Cardiac septum (tissue), 1 donor: Measurements from ENCODE around the gene RGN. TPM values are rescaled to one million over a fixed set of nuclear protein-coding genes. Genes with fewer than 3 reads are reported as not detected.
"Not testable (repeated sequence)": the region's sequence is repeated elsewhere in the genome, so short reads cannot be mapped to it uniquely, and the experiment has no call there.

Experiments
- DNase-seq: peaks from one replicate; pipeline ENCODE4 v3.0.0-alpha.2; 2020; ENCODE audit warnings: low spot score
- intact Hi-C: fragments of 100-400 bp; cut with DNase I; formaldehyde crosslinking; loops from one replicate; pipeline ENCODE4 v1.14.0; 2022
- total RNA-seq: library from RNA; stranded (reverse); fragmentation: NEBNext Ultra II Directional; extraction: Animal tissue kit (Norgen Biotek cat#: 25700); gene quantifications from one replicate; pipeline ENCODE4 v1.2.1, GENCODE V29; 2021
- donor health status: DM: no; HTN: no; CAD: no.

Gene RGN
- total RNA-seq, 1 donor from 2014 or later, result 17.1 TPM

DNA sequence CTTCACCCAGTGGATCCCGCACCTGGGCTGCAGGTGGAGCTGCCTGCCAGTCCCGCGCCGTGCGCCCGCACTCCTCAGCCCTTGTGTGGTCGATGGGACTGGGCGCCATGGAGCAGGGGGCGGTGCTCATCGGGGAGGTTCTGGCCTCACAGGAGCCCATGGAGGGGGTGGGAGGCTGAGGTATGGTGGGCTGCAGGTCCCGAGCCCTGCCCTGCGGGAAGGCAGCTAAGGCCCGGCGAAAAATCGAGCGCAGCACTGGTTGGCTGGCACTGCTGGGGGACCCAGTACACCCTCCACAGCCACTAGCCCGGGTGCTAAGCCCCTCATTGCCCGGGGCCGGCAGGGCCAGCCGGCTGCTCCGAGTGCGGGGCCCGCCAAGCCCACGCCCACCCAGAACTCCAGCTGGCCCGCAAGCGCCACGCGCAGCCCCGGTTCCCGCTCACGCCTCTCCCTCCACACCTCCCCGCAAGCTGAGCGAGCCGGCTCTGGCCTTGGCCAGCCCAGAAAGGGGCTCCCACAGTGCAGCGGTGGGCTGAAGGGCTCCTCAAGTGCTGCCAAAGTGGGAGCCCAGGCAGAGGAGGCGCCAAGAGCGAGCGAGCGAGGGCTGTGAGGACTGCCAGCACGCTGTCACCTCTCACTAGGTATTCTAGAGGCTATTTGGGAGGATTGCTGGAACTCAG, 32.8 kb downstream of the RGN start:
- intact Hi-C loops, DNase-seq: not testable (repeated sequence)

DNA sequence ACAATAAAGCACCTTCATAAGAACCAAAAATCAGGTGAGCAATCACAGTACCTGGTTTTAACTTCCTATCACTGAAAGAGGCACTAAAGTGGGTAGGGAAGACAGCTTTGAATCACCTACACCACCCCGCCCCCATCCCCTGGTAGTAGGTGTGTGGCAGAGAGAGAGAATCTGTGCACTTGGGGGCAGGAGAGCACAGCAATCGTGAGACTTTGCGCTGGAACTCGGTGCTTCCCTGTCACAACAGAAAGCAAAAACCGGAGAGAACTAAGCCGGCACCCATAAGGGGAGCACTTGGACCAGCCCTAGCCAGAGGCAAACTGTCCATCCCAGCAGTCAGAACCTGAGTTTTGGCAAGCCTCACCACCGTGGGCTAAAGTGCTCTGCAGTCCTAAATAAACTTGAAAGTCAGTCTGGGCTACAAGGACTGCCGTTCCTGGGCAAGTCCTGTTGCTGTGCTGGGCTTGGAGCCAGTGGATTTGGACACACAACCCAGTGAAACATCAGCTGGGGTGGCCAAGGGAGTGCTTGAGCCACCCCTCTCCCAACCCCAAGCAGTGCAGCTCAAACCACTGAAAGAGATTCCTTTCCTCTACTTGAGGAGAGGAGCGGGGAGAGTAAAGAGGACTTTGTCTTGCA, 34.2 kb downstream of the RGN start:
- intact Hi-C loops, result no loop called here
- no peak for DNase-seq

DNA sequence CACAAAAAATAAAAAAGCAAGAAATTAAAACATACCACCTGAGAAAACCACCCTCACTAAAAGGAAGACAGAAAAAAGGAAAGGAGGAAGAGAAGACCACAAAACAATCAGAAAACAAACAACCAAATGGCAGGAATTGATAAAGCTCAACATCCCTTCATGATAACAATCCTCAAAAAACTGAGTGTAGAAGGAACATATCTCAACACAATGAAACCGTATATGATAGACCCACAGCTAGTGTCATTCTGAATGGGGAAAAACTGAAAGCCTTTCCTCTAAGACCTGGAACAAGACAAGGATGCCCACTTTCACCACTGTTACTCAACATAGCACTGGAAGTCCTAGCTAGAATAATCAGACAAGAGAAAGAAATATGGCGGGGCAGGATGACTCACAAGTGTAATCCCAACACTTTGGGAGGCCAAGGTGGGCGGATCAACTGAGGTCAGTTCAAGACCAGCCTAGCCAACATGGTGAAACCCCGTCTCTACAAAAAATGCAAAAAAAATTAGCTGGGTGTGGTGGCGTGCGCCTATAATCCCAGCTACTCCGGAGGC, 38.4 kb downstream of the RGN start:
- intact Hi-C loops, result not testable (repeated sequence)

DNA sequence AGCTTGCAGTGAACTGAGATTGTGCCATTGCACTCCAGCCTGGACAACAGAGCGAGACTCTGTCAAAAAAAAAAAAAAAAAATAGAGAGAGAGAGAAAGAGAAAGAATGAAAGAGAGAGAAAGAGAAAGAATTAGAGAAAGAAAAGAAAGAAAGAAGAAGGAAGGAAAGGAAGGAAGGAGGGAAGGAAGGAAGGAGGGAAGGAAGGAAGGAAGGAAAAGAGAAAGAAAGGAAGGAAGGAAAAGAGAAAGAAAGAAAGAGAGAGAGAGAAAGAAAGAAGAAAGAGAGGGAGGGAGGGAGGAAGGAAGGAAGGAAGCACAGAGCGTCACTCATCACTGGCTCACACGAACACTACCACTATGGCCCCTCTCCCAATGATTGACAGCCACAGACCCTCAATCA, 46.2 kb downstream of the RGN start:
- intact Hi-C loops, DNase-seq: not testable (repeated sequence)

More for the DNA sequence above, 38.4 kb downstream of the RGN start:
- not testable (repeated sequence) for DNase-seq

DNA sequence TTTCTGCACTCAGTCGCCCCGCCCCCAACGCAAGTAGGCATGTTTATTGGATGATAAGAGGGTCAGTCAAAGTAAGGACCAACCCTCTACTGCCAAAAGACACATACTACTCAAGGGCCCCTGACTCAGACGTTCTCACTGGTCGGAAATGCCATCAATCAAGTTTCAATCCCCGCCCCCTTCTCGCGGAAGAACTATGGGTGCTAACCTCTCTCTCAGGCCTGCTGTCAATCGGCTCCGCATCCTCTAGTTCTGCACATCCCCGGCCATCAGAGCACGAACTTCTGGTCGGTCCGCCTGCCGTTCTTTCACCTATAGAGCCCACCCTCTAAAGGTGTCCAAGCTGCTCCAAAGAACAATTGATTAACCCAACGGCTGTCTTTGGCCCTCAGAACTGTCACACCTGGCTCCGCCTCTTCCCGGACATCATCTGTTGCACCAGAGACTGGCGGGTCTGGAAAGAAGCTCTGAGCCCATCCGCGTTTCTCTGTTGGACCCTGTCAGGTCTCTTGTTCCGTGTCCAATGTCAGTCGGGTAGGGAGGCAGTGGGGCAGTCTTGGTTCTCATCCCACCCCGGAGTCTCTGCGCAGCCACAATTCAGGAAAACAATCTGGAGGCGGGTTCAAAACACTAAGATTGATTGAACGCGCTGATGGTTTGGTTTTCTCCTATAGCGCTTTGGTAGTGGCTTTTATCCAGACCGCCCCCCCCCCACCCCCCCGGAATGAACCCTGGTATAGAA, 51.1 kb downstream of the RGN start:
- DNase-seq, result peak; percentile 93
- intact Hi-C loops, result no loop called here

DNA sequence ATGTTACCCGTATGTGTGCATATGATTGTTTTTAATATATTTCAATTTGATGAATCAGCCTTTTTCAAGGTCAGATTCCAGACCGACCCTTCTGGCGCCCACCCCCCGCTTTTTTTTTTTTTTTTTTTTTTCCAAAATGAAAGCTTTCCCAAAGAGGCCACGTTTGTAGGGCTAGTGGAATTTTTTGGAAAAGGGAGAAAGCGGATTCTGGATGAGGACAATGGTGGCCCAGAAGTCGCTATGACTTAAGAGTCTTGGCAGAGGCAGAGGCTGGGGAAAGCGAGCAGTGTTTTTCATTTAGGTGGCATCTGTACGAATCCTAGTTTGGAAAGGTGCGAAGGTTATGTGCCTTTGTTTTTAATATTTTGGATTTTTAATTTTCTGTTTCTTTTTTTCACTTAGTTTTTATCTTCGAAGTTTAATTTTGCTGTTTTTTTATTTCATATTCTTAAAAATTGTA, 51.7 kb downstream of the RGN start:
- no peak for DNase-seq
- intact Hi-C loops, result no loop called here

DNA sequence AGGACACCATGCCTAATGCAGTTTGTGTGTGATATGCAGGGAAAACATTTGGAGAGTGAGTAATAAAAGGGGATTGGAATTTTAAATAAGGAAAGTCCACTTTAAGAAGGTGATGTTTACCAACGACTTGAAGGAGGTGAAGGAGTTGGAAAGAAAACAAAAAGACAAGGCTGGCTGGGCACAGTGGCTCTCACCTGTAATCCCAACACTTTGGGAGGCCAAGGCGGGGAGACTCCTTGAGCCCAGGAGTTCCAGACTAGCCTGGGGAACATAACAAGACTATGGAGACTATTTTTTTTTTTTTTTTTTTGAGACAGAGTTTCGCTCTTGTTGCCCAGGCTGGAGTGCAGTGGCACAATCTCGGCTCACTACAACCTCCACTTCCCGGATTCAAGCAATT, 55.2 kb downstream of the RGN start:
- DNase-seq, result no peak
- intact Hi-C loops, result no loop called here

DNA sequence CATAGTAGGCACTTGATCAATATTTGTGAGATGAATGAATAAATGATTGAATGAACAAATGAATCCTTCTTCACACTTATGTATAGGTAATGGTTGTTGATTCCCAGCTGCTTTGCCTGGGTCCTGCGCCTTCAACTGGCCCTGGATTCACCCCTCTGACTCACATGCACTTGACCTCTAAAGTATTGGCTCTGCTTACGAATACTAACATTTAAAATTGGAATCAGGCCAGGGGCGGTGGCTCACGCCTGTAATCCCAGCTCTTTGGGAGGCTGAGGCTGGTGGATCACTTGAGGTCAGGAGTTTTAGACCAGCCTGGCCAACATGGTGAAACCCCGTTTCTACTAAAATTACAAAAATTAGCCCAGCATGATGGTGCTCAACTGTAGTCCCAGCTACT, 57.4 kb downstream of the RGN start:
- intact Hi-C loops, DNase-seq: not testable (repeated sequence)

DNA sequence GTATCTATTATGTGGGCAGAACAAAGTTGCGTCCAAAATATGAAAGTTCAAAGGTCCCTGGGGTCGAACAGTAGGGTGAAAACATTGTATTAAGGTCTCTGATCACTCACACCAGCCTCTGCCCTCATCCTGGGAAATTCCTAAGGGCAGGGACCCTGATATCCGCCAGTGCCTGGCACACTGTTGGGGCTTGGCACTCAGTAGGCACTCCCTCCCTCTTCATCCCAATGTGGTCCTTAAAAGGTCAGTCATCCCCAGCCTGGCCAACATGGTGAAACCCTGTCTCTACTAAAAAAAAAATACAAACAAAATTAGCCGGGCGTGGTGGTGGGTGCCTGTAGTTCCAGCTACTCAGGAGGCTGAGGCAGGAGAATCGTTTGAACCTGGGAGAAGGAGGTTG, 59.9 kb downstream of the RGN start:
- no peak for DNase-seq
- intact Hi-C loops, result no loop called here

Other genes starting within 250 kb of the RGN start
- 3.4 TPM for gene RP2, start 241.4 kb upstream of the RGN start, total RNA-seq
- 6.7 TPM for gene JADE3, start 166.0 kb upstream of the RGN start, total RNA-seq
- gene NDUFB11, start 66.3 kb downstream of the RGN start, total RNA-seq, result 109 TPM
- gene RBM10, start 66.8 kb downstream of the RGN start, total RNA-seq, result 27.1 TPM
- gene UBA1, start 115.4 kb downstream of the RGN start, total RNA-seq, result 160 TPM
- 177 TPM for gene CDK16, start 140.2 kb downstream of the RGN start, total RNA-seq
- gene USP11, start 154.6 kb downstream of the RGN start, total RNA-seq, result 64.9 TPM